SU-DHL-6 (cell line): ENCODE results near the gene DNAH17.

Source experiments
- CTCF ChIP-seq: fragments of 200-600 bp; sonication (generic); IDR thresholded peaks from one replicate; pipeline ENCODE4 v1.5.1; 2017; ENCODE audit warnings: antibody characterized with exemption, mild to moderate bottlenecking, low read length, moderate library complexity; ENCODE audit not compliant: insufficient read depth, poor library complexity, severe bottlenecking
- EZH2phosphoT487 ChIP-seq: fragments of 200-600 bp; sonication (generic), shearing (Covaris generic); conservative IDR thresholded peaks from 2 replicates; pipeline ENCODE4 v1.6.1; 2018; ENCODE audit warnings: mild to moderate bottlenecking, antibody characterized with exemption, low read length, moderate library complexity, mixed read lengths

- TF ChIP-seq CTCF, result no peak
- no peak for TF ChIP-seq EZH2phosphoT487
Measured at GRCh38 chr17:78534492-78535272, 42.5 kb downstream of the DNAH17 start.
